Measurements from ENCODE around the gene OAS1.

DNA sequence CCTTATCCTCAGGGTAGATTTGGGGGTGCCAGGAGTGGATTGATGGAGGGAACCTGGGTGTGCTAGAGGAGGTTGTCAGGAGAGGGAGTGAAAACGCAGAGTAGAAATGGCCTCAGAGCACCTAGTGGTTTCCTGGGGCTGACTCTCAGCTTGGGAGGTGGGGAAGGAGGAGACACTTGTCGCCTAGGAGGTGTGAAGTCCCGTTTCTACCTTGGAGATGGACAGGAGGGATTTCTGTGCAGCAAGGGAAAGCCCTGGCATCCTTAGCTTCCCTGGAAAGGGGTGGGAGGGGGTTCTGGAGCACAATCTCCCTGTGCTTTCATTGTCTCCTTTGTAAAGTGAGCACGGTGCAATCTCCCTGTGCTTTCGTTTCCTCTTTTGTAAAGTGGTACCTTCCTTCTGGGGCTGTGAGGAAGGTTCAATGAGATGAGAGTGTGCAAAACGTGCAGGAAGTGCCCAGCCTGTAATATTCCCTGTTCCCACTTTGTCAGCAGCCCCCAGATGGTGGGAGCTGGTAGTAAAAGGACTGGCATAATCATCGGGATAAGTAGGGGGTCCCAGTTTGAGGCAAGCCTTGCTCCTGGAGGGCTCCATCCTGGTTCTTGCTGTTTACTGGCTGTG is 33.1 kb downstream of the OAS1 start:
- TF ChIP-seq EZH2 (IDR thresholded peaks at IDR 0.05; ENCODE audit: insufficient read depth, low read length), result no peak
- TF ChIP-seq, protein P1, sequence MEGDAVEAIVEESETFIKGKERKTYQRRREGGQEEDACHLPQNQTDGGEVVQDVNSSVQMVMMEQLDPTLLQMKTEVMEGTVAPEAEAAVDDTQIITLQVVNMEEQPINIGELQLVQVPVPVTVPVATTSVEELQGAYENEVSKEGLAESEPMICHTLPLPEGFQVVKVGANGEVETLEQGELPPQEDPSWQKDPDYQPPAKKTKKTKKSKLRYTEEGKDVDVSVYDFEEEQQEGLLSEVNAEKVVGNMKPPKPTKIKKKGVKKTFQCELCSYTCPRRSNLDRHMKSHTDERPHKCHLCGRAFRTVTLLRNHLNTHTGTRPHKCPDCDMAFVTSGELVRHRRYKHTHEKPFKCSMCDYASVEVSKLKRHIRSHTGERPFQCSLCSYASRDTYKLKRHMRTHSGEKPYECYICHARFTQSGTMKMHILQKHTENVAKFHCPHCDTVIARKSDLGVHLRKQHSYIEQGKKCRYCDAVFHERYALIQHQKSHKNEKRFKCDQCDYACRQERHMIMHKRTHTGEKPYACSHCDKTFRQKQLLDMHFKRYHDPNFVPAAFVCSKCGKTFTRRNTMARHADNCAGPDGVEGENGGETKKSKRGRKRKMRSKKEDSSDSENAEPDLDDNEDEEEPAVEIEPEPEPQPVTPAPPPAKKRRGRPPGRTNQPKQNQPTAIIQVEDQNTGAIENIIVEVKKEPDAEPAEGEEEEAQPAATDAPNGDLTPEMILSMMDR (IDR thresholded peaks at IDR 0.05; ENCODE audit: insufficient read depth, low read depth, low read length), result no peak
